Stromal cell of bone marrow (primary cell): Measurements from ENCODE around the gene CDH2.

Source experiments
- DNase-seq: peaks from one replicate; pipeline ENCODE4 v3.0.0-alpha.2; 2012; ENCODE audit warnings: low read depth

CDH2 gene

DNA sequence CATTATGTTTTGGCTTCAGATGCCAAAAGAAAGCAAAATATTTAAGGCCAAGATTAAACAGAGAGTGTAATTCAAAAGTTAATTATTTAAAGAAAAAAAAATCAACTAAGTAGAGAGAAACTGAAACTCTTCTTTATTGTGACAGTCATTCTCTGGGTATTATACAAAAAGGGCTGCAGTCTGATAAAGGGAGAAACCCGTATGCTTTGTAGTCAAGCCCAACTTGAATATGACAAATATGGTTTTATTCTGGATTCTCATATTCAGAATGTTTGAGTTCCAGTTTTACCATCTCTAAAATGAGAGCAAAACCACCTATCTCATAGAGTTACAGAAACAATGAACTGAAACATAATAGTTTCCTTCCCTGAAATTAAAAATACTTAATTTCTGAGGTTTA lies 8.2 kb downstream of the CDH2 start:
- DNase-seq: no peak

DNA sequence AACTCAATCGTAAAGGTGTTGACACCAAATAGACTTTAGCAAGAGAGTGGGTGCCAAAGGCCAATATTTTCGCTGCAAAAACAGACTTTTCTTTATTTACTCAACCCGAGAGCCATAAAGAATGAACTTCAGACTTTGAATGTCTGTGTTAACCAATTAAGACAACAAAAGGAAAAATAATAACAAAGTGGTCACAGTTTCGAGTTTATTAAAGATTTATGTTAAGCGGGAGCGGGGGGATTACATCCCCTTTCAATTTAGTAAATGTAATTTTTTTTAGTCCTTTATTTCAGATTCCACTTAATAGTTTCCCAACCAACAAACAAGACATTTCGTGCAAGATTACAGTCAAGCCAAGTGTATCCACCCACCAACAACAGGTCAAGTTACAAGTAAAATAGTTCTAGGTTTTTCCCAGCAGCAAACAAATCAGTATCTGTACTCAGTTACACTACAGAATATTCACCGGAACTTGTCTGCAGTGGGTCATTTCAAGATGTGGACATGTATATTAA lies 9.0 kb downstream of the CDH2 start:
- no peak for DNase-seq

DNA sequence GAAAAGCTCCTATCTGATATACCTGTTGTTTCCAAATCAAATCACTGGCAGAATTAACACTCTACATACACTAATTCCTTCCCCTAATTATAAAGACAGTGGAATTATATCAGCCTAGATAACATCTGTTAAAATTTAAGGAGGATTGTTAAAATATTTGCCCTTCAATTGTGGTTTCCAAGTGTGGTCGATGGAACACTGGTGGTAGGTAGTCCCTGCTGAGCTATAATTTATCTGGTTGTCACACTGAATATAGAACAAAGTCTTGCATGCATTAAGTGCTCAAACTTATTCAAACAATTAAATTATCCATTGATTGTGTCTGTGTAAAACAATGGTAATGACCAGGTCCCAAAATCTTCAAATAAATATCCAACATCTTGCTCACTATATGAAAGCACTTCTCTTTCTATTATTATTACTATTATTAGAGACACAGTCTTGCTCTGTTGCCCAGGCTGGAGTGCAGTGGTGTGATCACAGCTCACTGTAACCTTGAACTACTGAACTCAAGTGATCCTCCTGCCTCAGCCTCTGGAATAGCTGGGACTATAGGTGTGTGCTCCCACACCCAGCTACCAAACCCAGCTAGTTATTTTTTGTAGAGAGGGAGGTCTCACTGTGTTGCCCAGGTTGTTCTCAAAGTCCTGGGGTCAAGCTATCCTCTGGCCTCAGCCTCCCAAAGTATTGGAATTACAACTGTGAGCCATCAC lies 12.0 kb downstream of the CDH2 start:
- no peak for DNase-seq

DNA sequence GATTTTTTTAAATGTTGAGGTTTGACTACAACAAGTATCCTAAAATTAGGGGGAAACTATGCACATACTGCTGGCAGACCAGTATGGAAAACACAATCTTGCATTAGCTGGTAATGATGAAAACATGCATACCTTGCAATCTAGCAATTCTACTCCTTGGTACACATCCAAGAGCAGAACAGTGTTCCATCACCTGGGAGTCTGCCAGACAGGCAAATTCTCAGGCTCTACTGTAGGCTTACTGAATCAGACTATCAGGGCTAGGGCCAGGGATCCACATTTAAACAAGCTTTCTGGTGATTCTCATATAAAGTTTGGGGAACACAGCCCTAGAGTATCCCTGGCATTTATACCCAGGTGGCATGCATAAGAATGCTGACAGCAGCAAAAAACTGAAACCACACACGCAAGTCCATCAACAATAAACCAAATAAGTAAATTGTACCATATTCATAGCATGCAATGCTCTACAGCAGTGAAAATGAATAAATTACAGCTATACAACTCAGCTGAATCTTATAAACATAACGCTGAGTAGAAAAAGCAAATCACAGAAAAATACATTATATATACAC lies 13.6 kb downstream of the CDH2 start:
- no peak for DNase-seq

DNA sequence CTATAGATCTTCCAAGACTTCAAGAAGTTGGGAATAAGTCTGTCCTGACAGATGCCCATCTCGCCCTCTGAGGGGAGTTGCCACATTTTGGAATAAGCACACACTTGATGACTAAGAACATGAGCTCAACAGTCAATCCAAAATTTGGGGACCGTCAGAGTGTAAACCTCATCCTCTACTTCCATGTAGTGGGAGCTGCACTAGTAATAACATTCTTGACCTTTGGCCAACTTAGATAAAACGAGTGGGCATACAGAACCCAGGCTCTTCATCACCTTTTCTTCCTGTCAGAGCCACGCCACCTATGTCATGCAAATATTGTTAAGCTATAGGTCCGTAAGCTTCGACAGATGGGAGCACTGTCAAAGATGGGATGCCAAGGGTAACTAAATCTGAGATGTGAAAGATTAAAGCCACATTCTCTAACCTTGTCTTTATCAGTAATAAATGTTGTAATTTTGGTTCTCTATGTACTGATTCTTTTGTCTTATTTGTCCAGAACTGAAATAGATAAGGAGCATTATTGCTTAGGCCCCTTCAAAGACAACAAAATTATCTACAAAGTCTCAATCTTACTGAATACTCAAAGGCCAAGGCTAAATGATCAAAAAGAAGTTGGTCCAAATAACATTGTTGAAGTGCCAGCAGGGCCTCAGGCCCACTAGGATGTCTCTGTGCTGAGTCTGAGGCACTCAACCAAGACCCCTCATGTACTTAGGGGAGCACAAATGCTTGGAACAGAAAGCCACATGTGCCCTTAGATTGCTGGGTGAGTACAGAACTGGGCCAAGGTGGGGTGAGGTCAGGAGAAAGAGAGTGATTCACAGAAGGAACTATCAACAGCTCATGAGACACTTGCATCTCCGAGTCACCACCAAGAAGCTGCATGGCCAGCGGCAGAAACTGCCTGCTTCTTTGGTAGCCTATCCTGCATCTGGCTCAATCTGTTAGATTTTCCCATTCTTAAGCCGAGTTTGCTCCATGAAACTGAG lies 15.0 kb downstream of the CDH2 start:
- no peak for DNase-seq

DNA sequence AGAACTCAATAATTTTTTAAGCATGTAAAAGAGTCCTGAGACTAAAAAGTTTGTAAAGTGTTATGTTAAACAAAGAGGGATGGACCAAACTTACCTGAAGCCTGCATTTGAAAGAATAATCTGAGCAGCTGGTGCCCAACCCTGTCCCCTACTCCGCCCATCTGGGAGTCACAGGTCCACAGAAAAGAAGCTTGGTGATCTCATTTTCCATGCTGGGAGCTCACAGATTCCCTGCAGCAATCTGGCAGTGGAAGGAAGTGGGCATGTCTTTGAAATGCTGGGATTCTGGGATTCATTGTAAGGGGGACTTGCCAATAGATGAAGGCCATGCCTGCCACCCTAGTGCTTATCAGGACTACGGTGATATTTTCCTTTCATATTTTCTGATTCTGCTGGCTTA lies 17.9 kb downstream of the CDH2 start:
- DNase-seq: no peak

DNA sequence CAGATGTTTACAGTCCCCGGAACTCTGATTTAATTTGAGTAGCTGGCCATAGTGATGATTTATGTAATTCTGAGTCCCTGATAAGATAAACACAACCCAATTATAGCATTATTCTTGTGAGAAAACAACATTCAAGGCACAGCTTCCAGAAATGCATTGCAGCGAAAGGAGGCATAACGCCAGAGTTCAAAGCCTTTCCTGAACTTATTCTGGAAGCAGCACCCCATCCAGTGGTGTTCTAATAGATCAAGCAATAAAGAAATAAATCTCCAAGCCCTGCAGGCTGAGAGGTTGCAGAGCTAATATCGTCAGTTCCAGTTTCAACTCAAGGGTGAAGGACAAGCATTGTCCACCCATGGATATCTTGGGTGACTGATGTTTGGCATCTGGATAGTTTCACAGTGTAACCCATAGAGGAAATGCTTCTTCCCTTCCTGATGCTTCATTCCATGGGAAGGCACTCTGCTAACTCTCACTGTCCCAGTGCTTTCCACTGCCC lies 18.8 kb downstream of the CDH2 start:
- no peak for DNase-seq

DNA sequence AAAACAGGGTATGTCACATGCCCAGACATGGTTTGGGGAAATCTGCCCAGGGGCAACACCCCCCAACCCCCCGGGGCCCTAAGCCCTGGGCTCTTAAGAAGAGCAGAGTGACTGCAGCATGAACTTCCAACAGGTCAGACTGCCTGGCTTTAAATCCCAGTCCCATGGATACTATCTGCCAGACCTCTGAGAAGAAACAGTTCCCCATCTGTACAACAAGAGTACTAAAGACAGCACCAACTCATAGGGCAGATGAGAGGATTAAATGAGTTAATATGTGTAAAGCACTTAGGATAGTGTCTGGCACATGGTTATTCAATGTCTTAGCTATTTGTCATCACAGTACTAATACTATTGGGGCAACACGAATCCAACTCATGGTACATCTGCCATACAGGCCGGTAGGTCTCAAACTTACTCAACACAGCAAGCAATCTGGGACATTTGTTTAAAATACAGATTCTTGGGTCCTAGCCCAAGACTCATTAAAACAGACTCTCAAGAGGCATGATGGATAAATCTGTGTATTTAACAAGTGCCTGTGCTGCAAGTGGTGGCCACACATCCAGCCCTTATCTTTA lies 23.4 kb downstream of the CDH2 start:
- no peak for DNase-seq

DNA sequence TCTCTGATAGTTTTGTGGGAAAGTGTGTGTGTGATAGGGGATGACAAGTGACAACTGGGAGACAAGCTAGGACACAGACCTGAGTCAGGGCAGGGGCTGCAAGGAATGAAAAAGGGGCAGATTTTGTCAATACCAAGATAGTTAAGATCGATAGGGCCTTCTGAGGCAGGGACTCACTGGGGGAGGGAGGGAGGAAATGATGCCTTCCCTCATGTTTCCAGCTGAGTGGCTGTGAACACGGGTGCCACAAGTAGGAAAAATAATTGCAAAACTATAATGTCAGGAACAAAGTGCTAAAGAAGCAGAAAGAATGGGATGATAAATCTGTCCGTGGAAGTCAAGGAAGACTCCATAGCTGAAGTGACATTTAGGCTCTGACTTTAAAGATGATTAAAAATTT lies 24.2 kb downstream of the CDH2 start:
- no peak for DNase-seq

DNA sequence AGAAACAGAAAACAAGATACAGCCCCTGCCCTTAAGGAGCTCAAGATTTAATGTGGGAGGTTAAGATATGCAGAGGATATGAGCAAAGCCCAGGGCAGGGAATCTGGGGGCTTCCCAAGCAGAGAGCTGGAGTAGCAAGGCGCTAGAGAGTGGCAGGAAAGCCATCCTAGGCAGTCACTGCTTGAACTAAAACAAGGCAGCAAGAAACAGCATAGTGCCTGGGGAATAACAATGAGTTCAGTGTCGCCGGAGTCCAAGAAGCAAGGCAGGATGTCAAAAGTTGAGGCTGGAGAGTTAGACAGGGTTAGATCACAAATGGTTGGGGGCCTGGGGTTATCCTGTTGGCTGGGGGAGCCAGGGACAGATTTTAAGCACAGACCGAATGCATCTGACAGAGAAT lies 24.6 kb downstream of the CDH2 start:
- no peak for DNase-seq

DNA sequence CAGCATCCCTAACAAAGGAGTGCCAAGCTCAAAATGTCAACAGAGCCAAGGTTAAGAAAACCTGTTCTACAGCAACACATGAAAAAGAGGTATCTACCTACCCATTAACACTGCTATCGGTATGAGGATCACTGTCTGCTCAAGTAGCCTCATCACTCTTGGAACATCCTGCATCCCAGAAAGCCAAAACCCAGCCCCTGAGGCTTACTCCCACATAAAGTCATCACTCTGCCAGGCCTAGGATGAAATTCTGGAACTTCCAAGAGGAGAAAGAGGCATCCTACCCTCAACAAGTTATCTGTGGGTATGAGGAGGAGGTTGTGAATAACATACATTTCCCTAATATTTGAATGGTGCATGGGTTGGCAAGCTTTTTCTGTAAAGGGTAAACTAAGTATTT lies 25.5 kb downstream of the CDH2 start:
- DNase-seq: no peak

DNA sequence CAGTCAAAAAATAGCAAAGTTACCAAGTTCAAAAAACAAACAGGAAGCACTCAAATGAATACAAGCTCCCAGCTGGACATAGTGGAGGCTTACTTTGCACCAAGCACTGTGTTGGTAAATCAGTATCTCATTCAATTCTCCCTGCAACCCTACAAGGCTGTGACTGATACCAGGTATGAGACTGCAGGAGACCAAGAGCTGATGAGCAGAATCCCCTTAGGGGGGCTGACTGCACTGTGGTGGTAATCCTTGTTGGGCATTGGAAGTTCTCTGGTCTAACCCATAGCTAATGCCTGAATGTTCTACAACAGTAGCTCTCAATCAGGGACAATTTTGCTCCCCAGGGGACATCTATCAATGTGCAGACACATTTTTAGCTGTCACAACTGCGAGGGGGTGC lies 26.0 kb downstream of the CDH2 start:
- no peak for DNase-seq

DNA sequence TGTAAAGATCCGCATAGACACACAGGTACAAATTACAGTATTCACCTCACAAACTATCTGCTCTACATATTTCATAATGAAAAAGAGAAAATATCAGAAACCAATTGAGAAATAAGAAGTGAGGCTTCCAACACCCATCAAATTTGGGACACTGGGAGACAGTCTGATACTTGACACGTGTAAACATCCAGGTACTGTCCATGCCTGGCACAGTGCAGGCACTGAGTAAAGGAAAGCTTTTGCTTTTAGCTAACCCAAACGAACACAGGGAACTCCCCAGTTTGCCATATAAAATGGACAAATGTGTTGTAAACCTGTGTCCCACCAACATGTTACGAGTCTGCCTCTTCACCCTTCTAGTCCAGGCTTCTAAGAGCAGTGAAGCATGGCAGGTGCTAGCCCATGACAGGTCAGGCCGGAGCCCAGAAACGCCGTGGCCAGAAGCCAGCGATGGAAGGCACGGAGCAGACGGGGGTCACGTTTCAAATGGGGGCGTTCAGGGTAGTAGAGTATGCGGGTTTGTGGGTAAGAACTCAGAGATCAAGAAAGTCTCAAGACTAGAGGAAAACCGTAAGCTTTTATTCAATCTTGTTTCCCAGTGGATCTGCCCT lies 27.0 kb downstream of the CDH2 start:
- no peak for DNase-seq

DNA sequence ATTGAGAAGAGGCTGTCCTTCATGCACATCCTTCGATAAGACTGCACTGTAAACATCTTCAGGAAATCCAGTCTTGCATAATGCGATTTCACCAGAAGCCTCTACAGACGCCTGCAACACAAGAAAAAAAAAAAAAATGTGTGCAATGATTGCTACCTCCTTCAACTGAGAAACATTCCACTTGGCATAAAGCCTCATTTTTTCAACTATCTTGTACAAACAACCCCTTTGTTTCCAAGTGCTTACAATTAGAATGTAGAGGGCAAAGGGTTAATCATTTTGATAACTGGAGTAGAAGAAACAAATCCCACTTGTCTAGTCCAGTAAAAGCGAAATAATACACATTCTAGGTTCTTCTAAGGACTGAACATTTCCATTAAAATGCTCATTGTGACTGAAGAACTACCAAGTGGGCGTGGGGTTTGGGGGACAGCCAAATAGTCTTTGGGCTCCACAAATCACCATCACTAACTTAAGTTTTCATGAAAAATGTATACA lies 29.2 kb downstream of the CDH2 start:
- no peak for DNase-seq

DNA sequence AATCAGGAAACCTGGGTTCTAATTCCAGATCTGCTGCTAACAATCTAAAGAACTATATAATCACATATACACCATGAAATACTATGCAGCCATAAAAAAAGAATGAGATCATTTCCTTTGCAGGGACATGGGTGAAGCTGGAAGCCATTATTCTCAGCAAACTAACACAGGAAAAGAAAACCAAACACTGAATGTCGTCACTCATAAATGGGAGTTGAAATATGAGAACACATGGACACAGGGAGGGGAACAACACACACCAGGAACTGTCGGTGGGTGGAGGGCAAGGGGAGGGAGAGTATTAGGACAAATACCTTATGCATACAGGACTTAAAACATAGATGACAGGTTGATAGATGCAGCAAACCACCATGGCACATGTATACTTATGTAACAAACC lies 33.2 kb downstream of the CDH2 start:
- no peak for DNase-seq

DNA sequence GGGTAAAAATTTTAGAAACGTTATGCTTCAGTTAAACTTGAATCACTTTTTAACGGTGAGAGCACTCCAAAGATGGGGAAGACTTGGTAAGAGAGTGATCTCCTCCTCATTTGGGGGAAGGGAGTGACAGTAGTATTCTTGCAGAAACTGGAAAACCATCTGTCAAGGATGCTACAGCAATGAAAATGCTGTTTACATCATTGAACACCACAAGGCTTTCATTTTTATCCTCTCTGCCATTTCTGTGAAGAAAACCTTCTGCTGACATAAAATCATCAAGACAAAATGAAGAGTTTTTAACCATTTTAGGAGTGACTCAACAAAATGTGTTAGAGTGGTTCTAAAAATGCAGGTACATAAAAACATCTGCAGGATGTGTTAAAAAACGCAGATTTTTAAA lies 38.1 kb downstream of the CDH2 start:
- DNase-seq: no peak

DNA sequence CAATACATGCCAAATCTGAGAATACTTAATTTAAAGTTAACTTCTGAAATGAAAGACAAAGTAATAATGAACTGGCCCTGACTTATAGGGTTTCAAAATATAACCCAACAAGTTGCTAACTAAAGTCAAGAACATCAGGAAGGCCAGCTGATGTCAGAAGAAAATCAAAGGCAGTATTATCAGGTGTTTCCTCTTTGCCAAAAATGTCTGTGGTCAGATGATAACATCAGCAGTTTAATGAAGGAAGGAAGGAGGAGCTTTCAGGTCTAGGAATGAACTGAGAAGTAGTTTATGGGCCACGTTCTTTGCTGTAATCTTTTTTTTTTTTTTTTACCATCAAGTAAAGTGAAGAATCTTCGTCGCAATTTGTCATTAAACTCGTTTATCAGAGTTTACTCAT lies 40.9 kb downstream of the CDH2 start:
- DNase-seq: no peak

DNA sequence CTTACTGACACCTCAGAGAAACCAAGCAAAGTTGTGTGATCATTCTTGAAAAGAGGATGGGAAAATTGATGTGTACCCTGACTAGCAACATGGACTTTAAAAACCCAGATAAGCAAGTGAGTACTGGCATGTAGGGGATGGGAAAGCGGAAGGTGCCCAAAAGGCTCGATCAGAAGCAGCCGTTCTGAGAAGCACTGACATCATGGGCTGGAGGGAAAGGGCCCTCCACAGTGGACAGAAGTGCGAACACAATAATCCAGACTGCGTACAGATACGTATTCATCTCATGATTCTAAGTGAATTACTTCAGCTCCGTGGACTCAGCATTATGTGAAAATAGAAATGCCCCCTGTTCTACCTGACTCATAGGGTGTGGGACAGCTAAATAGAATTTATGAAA lies 42.2 kb downstream of the CDH2 start:
- no peak for DNase-seq

DNA sequence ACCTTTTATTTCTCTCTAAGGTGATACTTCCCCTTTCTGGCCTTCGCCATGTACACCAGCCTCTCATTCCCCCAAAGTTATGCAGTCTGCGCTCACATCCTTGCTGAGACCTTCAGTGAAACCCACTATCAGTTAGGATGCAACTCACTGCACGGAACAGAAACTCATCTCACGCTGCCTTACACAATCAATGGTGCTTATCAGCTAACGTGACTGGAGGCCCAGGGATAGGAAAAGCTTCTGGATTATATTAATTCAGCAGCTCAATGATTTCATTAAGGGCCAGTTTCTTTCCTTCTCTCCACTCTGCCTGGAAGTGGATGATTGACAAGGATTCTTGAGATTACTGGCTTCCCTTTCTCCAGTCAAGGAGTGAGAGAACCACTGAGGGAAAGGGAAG lies 44.8 kb downstream of the CDH2 start:
- no peak for DNase-seq

DNA sequence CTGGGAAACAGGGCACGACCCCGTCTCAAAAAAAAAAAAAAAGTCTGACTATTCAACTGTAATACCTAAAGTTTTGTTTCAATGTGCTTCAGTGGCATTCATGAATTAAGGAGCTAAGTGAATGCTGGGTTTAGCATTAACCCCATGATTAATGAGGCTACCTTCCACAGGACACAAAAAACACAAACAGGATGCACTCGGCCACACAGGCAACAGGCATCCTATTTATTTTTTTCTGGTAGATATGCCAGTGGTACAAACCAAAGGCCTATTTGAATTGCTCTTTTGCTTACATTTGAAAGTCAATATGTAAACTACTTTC lies 48.3 kb downstream of the CDH2 start:
- no peak for DNase-seq

DNA sequence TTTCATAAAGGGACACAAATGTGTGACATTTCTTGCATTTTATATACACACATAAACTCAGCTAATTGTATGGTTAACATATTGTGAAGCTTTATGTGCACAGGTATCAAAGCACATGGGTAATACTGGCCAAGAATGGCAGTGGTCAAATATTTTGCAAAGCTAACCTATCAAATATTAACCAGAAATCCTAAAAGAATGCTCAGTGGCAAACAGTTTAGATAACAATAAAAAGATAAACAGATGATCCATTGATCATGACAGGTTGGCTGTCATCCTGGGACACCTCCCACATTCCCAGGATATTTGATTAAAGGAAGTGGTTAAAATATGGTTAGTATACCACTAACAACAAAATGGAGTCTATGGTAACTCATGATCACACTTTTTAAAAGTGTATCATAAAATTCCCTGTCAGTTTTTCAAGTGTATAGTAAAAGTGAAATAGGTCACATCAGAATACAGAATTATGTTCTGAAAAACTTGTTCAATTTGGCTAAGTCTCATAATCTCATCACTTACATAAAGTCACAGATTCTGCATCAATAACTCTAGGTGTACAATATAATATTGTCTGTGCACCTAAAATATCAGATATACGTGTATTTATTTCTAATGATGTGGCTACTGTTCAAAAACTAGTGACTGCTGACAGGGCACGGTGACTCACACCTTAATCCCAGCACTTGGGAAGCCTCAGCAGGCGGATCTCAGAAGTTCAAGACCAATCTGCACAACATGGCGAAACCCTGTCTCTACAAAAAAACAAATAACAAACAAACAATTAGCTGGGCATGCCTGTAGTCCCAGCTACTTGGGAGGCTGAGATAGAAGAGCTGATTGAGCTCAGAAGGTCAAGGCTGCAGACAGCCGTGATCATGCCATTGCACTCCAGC lies 48.9 kb downstream of the CDH2 start:
- no peak for DNase-seq
